Measurements from ENCODE around the gene IL1RL1.

IL1RL1 gene

GRCh38 chr2:102302458-102302857 lies 8.9 kb upstream of the IL1RL1 start:
- TF ChIP-seq CTCF (IDR thresholded peaks at IDR 0.05; ENCODE audit: borderline replicate concordance, insufficient read depth, low read depth, low read length) = no peak
- H3K4me3 ChIP-seq (ENCODE audit: low read depth, low read length) = no peak overlapping the region

- TF ChIP-seq CTCF (IDR thresholded peaks at IDR 0.05; ENCODE audit: borderline replicate concordance, insufficient read depth, low read depth, low read length) = no peak
- no peak overlapping the region for H3K4me3 ChIP-seq (ENCODE audit: low read depth, low read length)
These were observed 7.8 kb upstream of the IL1RL1 start for GRCh38 chr2:102303589-102303988.

GRCh38 chr2:102304268-102304667 lies 7.1 kb upstream of the IL1RL1 start:
- no peak overlapping the region for H3K4me3 ChIP-seq (ENCODE audit: low read depth, low read length)
- TF ChIP-seq CTCF (IDR thresholded peaks at IDR 0.05; ENCODE audit: borderline replicate concordance, insufficient read depth, low read depth, low read length) = no peak

- no peak for TF ChIP-seq CTCF (IDR thresholded peaks at IDR 0.05; ENCODE audit: borderline replicate concordance, insufficient read depth, low read depth, low read length)
- H3K4me3 ChIP-seq (ENCODE audit: low read depth, low read length) = no peak overlapping the region
These were observed 6.4 kb upstream of the IL1RL1 start for GRCh38 chr2:102304711-102305611.

- TF ChIP-seq CTCF (IDR thresholded peaks at IDR 0.05; ENCODE audit: borderline replicate concordance, insufficient read depth, low read depth, low read length) = no peak
These were observed 5.2 kb upstream of the IL1RL1 start for GRCh38 chr2:102306125-102306524.

GRCh38 chr2:102313025-102313424 lies 1.7 kb downstream of the IL1RL1 start:
- no peak overlapping the region for H3K4me3 ChIP-seq (ENCODE audit: low read depth, low read length)

More at GRCh38 chr2:102306125-102306524, 5.2 kb upstream of the IL1RL1 start:
- no peak overlapping the region for H3K4me3 ChIP-seq (ENCODE audit: low read depth, low read length)

More at GRCh38 chr2:102313025-102313424, 1.7 kb downstream of the IL1RL1 start:
- no peak for TF ChIP-seq CTCF (IDR thresholded peaks at IDR 0.05; ENCODE audit: borderline replicate concordance, insufficient read depth, low read depth, low read length)
